Sigmoid colon (tissue), 3 donors: Measurements from ENCODE around the gene KCNG1.

Experiments used
- POLR2A ChIP-seq, 2 donors: fragments of 450-650 bp; IDR thresholded peaks; one replicate each; pipeline ENCODE4 v1.6.1; 2016; ENCODE audit warnings: antibody characterized with exemption in 2 of 2, mild to moderate bottlenecking in 2 of 2, moderate library complexity in 2 of 2
- TF ChIP-seq, protein P1 (sequence below), 4 experiments: fragments of 450-650 bp in 3 of 4; fragments of 200-600 bp in 1 of 4; IDR thresholded peaks; one replicate each; pipeline ENCODE4 v1.5.1; 2016 to 2019; ENCODE audit warnings: antibody characterized with exemption in 4 of 4, mild to moderate bottlenecking in 3 of 4, moderate library complexity in 2 of 4

DNA sequence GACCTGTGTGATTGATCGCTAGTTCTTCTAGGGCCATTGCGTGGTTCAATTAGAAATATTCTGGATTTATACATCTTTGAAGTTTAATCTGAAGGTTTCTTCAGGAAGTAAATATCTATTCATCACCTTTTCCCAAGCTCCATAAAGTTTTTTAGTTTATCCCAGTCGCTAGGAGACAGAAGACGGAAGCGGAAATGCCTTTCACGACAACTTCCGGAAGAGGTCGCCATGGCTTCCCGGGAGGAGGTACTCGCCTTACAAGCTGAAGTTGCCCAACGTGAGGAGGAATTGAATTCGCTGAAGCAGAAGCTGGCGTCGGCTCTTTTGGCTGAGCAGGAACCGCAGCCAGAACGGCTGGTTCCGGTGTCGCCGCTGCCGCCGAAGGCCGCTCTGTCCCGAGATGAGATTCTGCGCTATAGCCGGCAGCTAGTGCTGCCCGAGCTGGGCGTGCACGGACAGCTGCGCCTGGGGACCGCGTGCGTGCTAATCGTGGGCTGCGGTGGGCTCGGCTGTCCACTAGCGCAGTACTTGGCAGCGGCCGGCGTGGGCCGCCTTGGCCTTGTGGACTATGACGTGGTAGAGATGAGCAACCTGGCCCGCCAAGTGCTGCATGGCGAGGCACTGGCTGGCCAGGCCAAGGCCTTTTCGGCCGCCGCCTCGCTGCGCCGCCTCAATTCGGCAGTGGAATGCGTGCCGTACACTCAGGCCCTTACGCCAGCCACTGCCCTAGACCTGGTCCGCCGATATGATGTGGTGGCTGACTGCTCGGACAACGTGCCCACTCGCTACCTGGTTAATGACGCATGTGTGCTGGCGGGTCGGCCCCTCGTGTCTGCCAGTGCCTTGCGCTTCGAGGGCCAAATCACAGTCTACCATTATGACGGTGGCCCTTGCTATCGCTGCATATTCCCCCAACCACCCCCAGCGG, 64.0 kb downstream of the KCNG1 start, which contains the start of gene MOCS3:
- TF ChIP-seq, protein P1, sequence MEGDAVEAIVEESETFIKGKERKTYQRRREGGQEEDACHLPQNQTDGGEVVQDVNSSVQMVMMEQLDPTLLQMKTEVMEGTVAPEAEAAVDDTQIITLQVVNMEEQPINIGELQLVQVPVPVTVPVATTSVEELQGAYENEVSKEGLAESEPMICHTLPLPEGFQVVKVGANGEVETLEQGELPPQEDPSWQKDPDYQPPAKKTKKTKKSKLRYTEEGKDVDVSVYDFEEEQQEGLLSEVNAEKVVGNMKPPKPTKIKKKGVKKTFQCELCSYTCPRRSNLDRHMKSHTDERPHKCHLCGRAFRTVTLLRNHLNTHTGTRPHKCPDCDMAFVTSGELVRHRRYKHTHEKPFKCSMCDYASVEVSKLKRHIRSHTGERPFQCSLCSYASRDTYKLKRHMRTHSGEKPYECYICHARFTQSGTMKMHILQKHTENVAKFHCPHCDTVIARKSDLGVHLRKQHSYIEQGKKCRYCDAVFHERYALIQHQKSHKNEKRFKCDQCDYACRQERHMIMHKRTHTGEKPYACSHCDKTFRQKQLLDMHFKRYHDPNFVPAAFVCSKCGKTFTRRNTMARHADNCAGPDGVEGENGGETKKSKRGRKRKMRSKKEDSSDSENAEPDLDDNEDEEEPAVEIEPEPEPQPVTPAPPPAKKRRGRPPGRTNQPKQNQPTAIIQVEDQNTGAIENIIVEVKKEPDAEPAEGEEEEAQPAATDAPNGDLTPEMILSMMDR (IDR thresholded peaks at IDR 0.05): no peak
- TF ChIP-seq POLR2A (IDR thresholded peaks at IDR 0.05): no peak
